ENCODE measurements around the gene ITSN2. TPM values are rescaled to one million over a fixed set of nuclear protein-coding genes. Genes with fewer than 3 reads are reported as not detected.

Gene ITSN2
- total and polyA plus RNA-seq, 2 donors (not counting 1 experiment from before 2014, with no cell fraction given): 23.1 to 43.4 TPM

DNA sequence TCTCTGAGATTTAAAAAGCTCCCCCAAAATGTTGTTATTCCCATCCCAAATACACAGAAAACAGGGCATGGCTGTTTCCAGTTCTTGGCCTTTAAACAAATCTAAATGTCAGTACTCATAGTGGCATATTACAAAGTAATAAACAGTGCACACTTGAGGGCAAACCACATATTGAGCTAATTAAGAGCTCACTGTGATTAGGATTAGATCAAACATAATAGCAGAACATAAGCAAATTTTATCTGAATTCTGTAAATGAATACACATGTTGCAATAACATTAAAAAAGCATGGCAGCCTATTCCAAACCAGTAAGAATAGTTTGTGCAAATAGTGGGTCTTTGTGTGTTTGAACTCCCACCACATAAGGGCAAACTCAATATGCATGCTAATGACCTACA, 118.8 kb downstream of the ITSN2 start:
- Histone ChIP-seq H3K36me3 (ENCODE audit: control insufficient read depth, insufficient read depth, low read length) (no peaks in the 10 kb centered on the region), H3K27me3 (ENCODE audit: control insufficient read depth, insufficient read depth, low read length) (no peaks in the 10 kb centered on the region), H4K20me1 (ENCODE audit: control insufficient read depth, extremely low read depth, insufficient read depth, low read length) (no peaks in the 10 kb centered on the region), H2AFZ (ENCODE audit: low read length) (no peak overlapping the region), H3K9ac (ENCODE audit: insufficient read depth, low read length) (no peak overlapping the region), H3K4me3 (replicated peaks in 1 of 4; ENCODE audit: control extremely low read depth in 1 of 4, insufficient read depth in 1 of 4, low read depth in 3 of 4, low read length in 4 of 4) (no peak overlapping the region), H3K4me1 (ENCODE audit: control insufficient read depth, extremely low read depth, insufficient read depth, low read length) (no peaks in the 10 kb centered on the region), H3K79me2 (ENCODE audit: control insufficient read depth, insufficient read depth, low read length) (no peaks in the 10 kb centered on the region), H3K27ac (ENCODE audit: insufficient read depth, low read length) (no peak overlapping the region), H3K4me2 (ENCODE audit: extremely low read depth, insufficient read depth, low read length) (no peak overlapping the region), H3K9me3 (ENCODE audit: control insufficient read depth, insufficient read depth, low read depth, low read length) (no peaks in the 10 kb centered on the region)
- no peak for DNase-seq (ENCODE audit: low read depth in 2 of 2)
- TF ChIP-seq, protein P1, sequence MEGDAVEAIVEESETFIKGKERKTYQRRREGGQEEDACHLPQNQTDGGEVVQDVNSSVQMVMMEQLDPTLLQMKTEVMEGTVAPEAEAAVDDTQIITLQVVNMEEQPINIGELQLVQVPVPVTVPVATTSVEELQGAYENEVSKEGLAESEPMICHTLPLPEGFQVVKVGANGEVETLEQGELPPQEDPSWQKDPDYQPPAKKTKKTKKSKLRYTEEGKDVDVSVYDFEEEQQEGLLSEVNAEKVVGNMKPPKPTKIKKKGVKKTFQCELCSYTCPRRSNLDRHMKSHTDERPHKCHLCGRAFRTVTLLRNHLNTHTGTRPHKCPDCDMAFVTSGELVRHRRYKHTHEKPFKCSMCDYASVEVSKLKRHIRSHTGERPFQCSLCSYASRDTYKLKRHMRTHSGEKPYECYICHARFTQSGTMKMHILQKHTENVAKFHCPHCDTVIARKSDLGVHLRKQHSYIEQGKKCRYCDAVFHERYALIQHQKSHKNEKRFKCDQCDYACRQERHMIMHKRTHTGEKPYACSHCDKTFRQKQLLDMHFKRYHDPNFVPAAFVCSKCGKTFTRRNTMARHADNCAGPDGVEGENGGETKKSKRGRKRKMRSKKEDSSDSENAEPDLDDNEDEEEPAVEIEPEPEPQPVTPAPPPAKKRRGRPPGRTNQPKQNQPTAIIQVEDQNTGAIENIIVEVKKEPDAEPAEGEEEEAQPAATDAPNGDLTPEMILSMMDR (conservative IDR thresholded peaks at IDR 0.05 in 1 of 2, IDR thresholded peaks at IDR 0.05 in 1 of 2; ENCODE audit: low read depth in 1 of 2, low read length in 2 of 2): no peak
- no peak for TF ChIP-seq EZH2 (IDR thresholded peaks at IDR 0.05; ENCODE audit: low read length, missing control alignments)

DNA sequence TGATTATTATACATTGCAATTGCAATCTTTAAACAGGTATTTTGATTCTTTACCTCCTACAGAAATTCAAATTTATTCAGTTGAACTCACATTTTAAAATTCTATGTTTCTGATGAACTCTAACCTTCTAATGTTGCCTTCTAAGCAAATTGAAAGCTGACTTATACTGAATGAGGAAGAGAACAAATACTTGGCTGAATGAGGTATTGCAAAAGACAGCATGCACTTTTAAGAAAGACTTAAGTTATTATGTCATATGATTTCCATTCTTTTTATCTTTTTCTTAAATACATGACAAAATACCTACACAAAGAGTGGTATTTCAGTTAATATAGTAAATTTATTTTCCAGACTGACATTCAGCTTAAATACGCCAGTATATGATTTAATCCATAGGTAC, 120.8 kb downstream of the ITSN2 start:
- Histone ChIP-seq H3K4me3 (replicated peaks in 1 of 4; ENCODE audit: control extremely low read depth in 1 of 4, insufficient read depth in 1 of 4, low read depth in 3 of 4, low read length in 4 of 4) (no peak overlapping the region), H3K27ac (ENCODE audit: insufficient read depth, low read length) (no peak overlapping the region), H3K27me3 (ENCODE audit: control insufficient read depth, insufficient read depth, low read length) (no peaks in the 10 kb centered on the region), H3K9ac (ENCODE audit: insufficient read depth, low read length) (no peak overlapping the region), H4K20me1 (ENCODE audit: control insufficient read depth, extremely low read depth, insufficient read depth, low read length) (no peaks in the 10 kb centered on the region), H3K4me1 (ENCODE audit: control insufficient read depth, extremely low read depth, insufficient read depth, low read length) (no peaks in the 10 kb centered on the region), H2AFZ (ENCODE audit: low read length) (no peak overlapping the region), H3K4me2 (ENCODE audit: extremely low read depth, insufficient read depth, low read length) (no peak overlapping the region), H3K9me3 (ENCODE audit: control insufficient read depth, insufficient read depth, low read depth, low read length) (no peaks in the 10 kb centered on the region), H3K79me2 (ENCODE audit: control insufficient read depth, insufficient read depth, low read length) (no peaks in the 10 kb centered on the region), H3K36me3 (ENCODE audit: control insufficient read depth, insufficient read depth, low read length) (no peaks in the 10 kb centered on the region)
- DNase-seq (ENCODE audit: low read depth in 2 of 2): peak in 1 of 2 donors; percentile 12
- TF ChIP-seq, protein P1 (conservative IDR thresholded peaks at IDR 0.05 in 1 of 2, IDR thresholded peaks at IDR 0.05 in 1 of 2; ENCODE audit: low read depth in 1 of 2, low read length in 2 of 2): no peak
- no peak for TF ChIP-seq EZH2 (IDR thresholded peaks at IDR 0.05; ENCODE audit: low read length, missing control alignments)

DNA sequence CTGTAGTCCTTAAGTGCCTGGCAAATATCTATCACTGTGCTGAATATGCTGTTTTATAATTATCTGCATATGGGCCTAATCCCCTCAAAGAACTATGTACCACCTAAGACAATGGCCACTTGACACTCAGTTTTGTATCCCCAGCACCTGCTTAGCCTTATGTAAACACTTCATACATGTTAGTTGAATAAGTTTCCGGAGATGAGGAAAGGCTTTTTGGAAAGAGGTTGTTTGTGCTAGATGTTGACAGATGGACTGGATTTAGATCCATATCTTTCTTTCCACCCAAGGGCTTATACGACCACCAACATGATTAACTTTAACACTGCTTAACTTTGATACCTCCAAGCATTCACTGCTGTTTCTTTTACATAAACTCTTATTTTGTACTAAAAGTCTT, 122.2 kb downstream of the ITSN2 start:
- Histone ChIP-seq H3K9me3 (ENCODE audit: control insufficient read depth, insufficient read depth, low read depth, low read length) (no peaks in the 10 kb centered on the region), H3K9ac (ENCODE audit: insufficient read depth, low read length) (no peak overlapping the region), H3K4me1 (ENCODE audit: control insufficient read depth, extremely low read depth, insufficient read depth, low read length) (no peaks in the 10 kb centered on the region), H2AFZ (ENCODE audit: low read length) (no peak overlapping the region), H3K4me2 (ENCODE audit: extremely low read depth, insufficient read depth, low read length) (no peak overlapping the region), H3K27me3 (ENCODE audit: control insufficient read depth, insufficient read depth, low read length) (no peaks in the 10 kb centered on the region), H4K20me1 (ENCODE audit: control insufficient read depth, extremely low read depth, insufficient read depth, low read length) (no peaks in the 10 kb centered on the region), H3K79me2 (ENCODE audit: control insufficient read depth, insufficient read depth, low read length) (no peaks in the 10 kb centered on the region), H3K4me3 (replicated peaks in 1 of 4; ENCODE audit: control extremely low read depth in 1 of 4, insufficient read depth in 1 of 4, low read depth in 3 of 4, low read length in 4 of 4) (no peak overlapping the region), H3K36me3 (ENCODE audit: control insufficient read depth, insufficient read depth, low read length) (no peaks in the 10 kb centered on the region), H3K27ac (ENCODE audit: insufficient read depth, low read length) (no peak overlapping the region)
- TF ChIP-seq, protein P1 (conservative IDR thresholded peaks at IDR 0.05 in 1 of 2, IDR thresholded peaks at IDR 0.05 in 1 of 2; ENCODE audit: low read depth in 1 of 2, low read length in 2 of 2): no peak
- no peak for TF ChIP-seq EZH2 (IDR thresholded peaks at IDR 0.05; ENCODE audit: low read length, missing control alignments)
- DNase-seq (ENCODE audit: low read depth in 2 of 2): no peak
